Fibroblast of mammary gland (primary cell): Measurements from ENCODE around the gene PRDM2.

ENCODE experiments used
- DNase-seq: peaks from one replicate; pipeline ENCODE4 v3.0.0-alpha.2; 2010; ENCODE audit warnings: low read depth
- H3K4me3 ChIP-seq: 2 replicates; pipeline ENCODE4 v1.5.1; 2011; ENCODE audit warnings: low read depth, mild to moderate bottlenecking, low read length, moderate library complexity; ENCODE audit not compliant: control insufficient read depth
- TF ChIP-seq, protein P1 (sequence below): conservative IDR thresholded peaks from 2 replicates; pipeline ENCODE4 v1.5.1; 2011; ENCODE audit warnings: low read depth, low read length, inconsistent platforms; ENCODE audit not compliant: control insufficient read depth, insufficient read depth

The PRDM2 gene

DNA sequence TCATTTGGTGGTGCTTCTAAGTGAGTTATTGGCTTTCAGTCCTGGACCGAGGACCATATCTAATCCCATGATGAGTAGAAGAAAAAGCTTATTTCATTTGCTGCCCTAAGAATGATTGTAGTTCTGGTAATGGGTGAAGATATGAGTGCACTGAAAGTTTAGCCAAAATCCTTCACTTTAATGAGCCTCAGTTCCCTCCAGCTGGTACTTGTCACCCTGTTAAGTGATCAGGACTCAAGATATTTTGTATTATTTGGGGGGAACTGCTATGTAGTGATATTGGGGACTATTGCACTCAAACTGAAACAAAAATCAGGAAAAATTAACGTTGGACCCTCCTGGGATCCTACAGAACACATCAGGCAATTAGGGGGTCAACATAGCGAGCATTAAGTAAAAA is 165.9 kb downstream of the PRDM2 start:
- TF ChIP-seq, protein P1, sequence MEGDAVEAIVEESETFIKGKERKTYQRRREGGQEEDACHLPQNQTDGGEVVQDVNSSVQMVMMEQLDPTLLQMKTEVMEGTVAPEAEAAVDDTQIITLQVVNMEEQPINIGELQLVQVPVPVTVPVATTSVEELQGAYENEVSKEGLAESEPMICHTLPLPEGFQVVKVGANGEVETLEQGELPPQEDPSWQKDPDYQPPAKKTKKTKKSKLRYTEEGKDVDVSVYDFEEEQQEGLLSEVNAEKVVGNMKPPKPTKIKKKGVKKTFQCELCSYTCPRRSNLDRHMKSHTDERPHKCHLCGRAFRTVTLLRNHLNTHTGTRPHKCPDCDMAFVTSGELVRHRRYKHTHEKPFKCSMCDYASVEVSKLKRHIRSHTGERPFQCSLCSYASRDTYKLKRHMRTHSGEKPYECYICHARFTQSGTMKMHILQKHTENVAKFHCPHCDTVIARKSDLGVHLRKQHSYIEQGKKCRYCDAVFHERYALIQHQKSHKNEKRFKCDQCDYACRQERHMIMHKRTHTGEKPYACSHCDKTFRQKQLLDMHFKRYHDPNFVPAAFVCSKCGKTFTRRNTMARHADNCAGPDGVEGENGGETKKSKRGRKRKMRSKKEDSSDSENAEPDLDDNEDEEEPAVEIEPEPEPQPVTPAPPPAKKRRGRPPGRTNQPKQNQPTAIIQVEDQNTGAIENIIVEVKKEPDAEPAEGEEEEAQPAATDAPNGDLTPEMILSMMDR = no peak
- H3K4me3 ChIP-seq = no peak overlapping the region
- DNase-seq = no peak

- no peak for DNase-seq
- H3K4me3 ChIP-seq = no peak overlapping the region
- TF ChIP-seq, protein P1 = no peak
These were observed 167.6 kb downstream of the PRDM2 start for GRCh38 chr1:13867603-13868002.

DNA sequence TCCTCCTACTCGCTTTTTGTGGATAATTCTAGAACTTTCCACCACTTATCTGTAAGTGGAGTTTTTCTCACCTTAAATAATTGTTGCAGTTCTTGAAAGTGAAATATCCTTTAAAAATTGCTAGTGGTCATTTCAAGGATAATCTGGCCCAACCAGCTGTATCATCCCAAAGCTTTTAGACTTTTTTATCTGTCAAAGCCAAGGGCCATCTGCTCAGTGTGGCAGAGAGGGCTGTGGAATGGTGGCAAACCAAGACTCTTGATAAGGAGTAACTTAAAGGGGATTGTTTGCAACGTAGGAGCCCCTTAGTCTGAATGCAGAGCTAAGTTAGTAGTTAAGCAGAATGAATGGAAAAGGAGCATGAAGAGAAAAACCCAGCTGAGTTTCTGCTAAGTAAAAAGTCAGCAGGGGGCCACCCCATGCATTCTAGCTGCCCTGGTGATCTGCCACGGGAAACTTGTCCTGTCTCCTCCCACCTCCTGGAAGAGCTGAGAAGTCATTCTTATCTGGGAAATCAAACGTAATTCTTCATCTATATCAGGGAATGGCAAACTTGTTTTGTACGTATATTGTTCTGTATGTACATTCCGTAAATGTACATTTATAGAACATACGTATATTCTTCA is 169.3 kb downstream of the PRDM2 start:
- TF ChIP-seq, protein P1 = no peak
- DNase-seq = no peak
- H3K4me3 ChIP-seq = no peak overlapping the region

- no peak overlapping the region for H3K4me3 ChIP-seq
- no peak for DNase-seq
- TF ChIP-seq, protein P1 = no peak
These were observed 171.4 kb downstream of the PRDM2 start for GRCh38 chr1:13871413-13871812.

DNA sequence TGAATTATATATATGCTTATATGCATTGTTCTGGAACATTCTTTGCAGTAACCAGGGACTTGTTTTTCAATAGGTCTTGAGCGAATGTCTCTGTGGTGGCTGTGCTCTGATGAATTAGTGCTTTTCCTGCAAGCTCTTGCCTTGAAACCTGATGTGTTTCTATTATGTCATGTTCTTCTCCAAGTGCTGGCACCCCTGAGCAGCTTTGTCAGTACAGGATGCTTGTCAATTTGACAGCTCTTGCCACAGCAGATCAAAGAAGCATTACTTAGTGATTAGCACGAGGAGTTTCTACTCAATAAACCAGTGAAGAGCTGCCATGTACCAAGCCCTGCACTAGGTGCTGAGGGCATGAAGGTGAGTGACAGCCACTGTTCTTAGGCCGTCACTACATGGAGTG is 171.9 kb downstream of the PRDM2 start:
- H3K4me3 ChIP-seq = no peak overlapping the region
- TF ChIP-seq, protein P1 = no peak

GRCh38 chr1:13873032-13873431 is 173.0 kb downstream of the PRDM2 start:
- TF ChIP-seq, protein P1 = no peak
- H3K4me3 ChIP-seq = no peak overlapping the region
- no peak for DNase-seq

More for the DNA sequence above, 171.9 kb downstream of the PRDM2 start:
- no peak for DNase-seq
